CD4-positive, alpha-beta T cell treated with Interleukin-2 at 100 ng/mL for 4 hours (primary cell): ENCODE measurements around the gene SORL1.
"Not testable (repeated sequence)": the region's sequence is repeated elsewhere in the genome, so short reads cannot be mapped to it uniquely, and the experiment has no call there.

Experiments
- DNase-seq: peaks from one replicate; pipeline ENCODE4 v3.0.0-alpha.2; 2020; ENCODE audit warnings: low spot score

SORL1 gene

DNA sequence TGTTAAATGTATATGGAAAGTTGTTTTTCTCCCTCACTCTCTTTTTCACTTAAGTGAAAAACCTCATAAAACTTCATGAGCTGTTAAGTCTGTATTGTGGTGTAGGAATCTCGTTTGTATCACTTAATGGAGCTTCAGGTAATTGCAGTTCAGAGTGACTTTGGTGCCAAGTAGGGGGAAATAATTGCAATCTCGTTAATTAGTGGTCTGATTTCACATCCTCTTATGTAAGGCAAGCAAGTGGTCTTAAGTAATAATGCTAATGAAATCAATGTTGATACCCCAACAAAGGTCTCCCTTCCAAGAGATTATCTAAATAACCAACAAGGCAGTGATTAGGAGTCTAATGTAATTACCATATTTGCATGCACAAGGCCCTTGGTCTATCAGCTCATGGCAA lies 174.9 kb downstream of the SORL1 start:
- no peak for DNase-seq

GRCh38 chr11:121630041-121630440 lies 177.9 kb downstream of the SORL1 start:
- no peak for DNase-seq

- no peak for DNase-seq
Measured at GRCh38 chr11:121631456-121631855, 179.3 kb downstream of the SORL1 start.

GRCh38 chr11:121634273-121634672 lies 182.2 kb downstream of the SORL1 start:
- no peak for DNase-seq

- no peak for DNase-seq
Measured at GRCh38 chr11:121634889-121635288, 182.8 kb downstream of the SORL1 start.

GRCh38 chr11:121636081-121636799 lies 184.1 kb downstream of the SORL1 start:
- DNase-seq = no peak

DNA sequence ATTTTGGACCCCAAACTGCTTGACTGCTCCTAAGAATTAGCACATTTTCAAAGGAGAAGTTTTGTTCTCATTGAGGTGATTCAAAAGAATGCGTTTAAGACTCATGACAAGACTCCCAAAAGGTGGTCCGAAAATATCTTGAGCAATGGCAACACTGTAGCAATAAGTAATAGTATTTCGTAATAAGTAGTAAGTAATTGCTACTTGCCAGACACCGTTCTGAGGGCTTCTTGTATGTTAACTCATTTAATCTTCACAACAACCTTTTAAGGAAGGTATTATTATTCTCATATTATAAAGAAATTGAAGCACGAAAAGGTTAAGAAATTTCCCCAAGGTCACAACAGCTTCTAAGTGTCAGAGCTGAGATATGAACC lies 184.7 kb downstream of the SORL1 start:
- no peak for DNase-seq

GRCh38 chr11:121637587-121637986 lies 185.5 kb downstream of the SORL1 start:
- not testable (repeated sequence) for DNase-seq

- no peak for DNase-seq
Measured at GRCh38 chr11:121643479-121644186, 191.5 kb downstream of the SORL1 start.

GRCh38 chr11:121644187-121644512 lies 192.0 kb downstream of the SORL1 start:
- DNase-seq = no peak

GRCh38 chr11:121645001-121645400 lies 192.9 kb downstream of the SORL1 start:
- no peak for DNase-seq

- DNase-seq = no peak
Measured at GRCh38 chr11:121645596-121645995, 193.5 kb downstream of the SORL1 start.

DNA sequence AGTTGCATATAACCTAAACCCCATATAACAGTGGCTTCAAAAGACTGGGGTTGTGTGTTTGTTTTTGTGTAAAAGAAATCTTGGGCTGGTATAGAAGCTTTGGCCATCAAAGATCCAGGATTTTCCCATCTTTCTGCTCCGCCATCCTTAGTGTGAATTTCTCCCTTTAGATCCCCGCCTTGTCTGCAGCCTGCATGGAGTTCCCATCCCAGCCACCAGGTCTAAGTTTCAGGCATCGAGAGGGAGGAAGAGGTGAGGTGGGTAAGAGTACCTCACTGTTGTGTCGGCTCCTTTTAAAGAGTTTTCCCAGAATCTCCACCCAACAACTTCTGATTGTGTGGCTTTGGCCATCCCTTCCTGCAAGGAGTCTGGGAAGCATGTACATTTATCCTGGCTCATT lies 196.2 kb downstream of the SORL1 start:
- no peak for DNase-seq

GRCh38 chr11:121649798-121650197 lies 197.7 kb downstream of the SORL1 start:
- DNase-seq = no peak

DNA sequence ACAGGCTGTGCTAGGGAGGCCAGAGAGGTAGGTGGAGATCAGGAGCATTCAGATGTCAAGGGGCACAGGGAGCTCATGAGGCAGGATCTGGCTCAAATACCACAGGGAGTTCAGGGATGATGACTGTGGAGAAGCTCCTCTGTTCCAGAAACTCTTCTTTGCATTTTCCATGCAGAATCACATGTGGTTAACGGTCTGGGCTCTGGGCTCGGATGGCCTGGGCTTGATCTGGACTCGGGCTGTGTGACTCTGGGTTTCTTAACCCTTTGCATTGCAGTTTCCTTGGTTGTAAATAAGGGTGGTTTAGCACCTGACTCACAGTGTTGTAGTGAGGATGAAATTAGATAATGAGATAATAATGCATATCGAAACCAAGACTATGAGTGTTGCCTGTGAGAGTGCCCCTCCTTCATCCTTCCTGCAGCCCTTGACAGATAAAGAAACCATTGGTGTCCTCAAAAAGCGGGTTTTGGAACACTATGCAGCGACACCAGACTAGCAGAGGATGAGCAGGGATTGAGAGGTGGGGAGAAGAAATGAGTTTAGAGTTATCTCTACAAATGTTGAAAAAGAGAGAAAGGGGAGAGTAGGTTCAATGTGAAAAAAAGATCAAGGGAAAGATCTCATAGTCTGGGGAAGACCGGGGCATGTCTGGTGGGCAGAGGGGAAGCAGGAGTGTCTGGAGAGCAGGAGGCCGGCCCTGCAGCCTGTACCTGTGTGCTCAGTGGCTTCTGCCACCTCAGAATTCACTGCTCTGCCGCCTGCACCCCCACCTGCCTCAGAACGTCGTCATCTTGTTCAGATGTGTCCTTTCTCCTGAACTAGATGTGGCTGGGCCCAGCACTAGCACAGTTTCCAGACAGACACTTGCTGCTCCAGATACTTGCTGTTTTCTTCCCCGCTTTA lies 198.5 kb downstream of the SORL1 start:
- peak; percentile 24 for DNase-seq

DNA sequence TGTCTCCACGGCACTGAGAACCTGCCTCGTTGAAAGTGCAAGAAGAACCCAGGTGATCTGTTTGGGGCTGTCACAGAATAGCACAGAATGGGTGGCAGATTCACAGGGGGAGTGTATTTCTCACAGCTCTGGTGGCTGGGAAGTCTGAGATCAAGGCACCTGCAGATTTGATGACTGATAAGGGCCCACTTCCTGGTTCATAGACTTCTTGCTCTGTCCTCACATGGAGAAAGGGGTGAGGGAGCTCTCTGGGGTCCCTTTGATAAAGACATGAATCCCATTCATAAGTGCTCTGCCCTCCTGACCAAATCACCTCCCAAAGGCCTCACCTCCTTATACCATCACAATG lies 199.1 kb downstream of the SORL1 start:
- no peak for DNase-seq

GRCh38 chr11:121652971-121653370 lies 200.9 kb downstream of the SORL1 start:
- no peak for DNase-seq

DNA sequence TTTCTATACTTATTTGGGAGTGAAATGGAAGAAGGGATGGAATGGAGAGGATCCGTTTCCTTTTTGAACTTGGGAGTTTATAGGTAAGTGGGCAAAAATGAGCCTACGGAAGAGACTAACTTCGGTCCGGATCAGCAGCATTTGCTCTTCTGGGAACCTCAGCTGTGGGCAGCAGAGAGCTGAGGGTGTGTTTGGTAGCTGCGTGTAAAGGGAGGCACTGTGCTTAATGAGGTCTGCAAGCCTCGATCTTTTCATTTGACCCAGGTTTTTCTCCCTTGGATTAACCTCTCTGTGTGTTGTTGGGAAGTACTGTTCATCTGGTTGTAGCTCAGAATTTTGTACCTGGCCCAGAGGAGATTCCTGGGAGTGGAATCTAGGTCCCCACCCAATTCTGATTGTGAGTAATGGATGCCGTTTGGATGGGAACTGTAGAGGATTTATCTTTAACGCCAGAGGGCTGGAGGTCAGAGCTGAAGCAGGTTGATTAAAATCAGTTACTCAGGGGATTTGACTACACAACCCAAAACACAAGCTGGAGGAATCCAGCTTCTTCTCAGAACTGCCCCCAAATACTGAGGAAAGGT lies 202.2 kb downstream of the SORL1 start:
- no peak for DNase-seq

DNA sequence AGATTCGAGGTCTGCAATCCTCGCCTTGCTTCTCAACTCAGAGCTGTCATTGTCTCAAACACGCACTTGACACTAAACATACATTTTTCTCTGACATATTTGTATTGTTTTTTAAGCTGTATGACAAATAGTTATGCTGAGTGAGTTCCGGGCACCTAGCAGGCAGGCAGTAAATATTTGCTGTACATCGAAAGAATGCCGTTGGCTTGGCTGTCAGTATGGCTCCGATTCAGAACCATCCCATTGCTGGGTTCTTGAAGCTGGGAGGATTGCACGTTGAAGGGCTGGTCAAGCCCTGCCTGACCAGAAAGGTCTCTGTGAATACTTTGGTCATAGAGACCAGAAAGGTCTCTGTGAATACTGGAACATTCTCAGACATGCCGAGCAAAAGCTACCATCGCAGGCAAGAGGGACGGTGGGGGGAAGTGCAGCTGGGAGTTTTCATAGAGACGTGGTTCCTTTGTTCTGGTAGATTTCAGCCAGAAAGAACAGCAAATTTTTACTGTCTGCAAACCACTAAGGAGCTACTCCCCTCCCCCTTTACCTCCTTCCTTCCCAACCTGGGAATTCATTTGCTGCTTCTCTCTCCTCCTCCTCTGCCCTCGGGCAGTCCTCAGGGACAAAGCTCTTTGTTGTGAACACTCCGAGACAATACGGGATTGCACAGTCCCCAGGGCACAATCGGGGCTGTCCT lies 202.9 kb downstream of the SORL1 start:
- no peak for DNase-seq

GRCh38 chr11:121655537-121656327 lies 203.6 kb downstream of the SORL1 start:
- peak; percentile 53 for DNase-seq
